K562 (cell line): ENCODE data around the gene PNPO. TPM values are rescaled to one million over a fixed set of nuclear protein-coding genes. Genes with fewer than 3 reads are reported as not detected.

Experiments
- ARID1B ChIP-seq: fragments of 450-650 bp; IDR thresholded peaks from 2 replicates; pipeline ENCODE4 v1.6.1; 2016; ENCODE audit warnings: antibody characterized with exemption, mild to moderate bottlenecking, inconsistent platforms
- BHLHE40 ChIP-seq: IDR thresholded peaks from 2 replicates; pipeline ENCODE4 v1.6.1; 2011; ENCODE audit warnings: low read length, improper control_type of control experiment
- CBFA2T2 ChIP-seq: fragments of 450-650 bp; conservative IDR thresholded peaks from 2 replicates; pipeline ENCODE4 v1.6.1; 2017; ENCODE audit warnings: mild to moderate bottlenecking
- CBFA2T3 ChIP-seq: fragments of 450-650 bp; IDR thresholded peaks from 2 replicates; pipeline ENCODE4 v1.6.1; 2017
- DIDO1 ChIP-seq: fragments of 450-650 bp; IDR thresholded peaks from 2 replicates; pipeline ENCODE4 v1.6.1; 2016; ENCODE audit warnings: low read depth, missing biosample characterization, missing genetic modification characterization
- GATA2 ChIP-seq: sonication (generic); formaldehyde crosslinking; IDR thresholded peaks from 2 replicates; pipeline ENCODE4 v1.4.0; 2020; ENCODE audit warnings: mild to moderate bottlenecking, missing genetic modification reagents
- HCFC1 ChIP-seq: IDR thresholded peaks from 2 replicates; pipeline ENCODE4 v1.6.1; 2012; ENCODE audit warnings: low read depth, low read length, improper control_type of control experiment
- HDGF ChIP-seq: fragments of 450-650 bp; IDR thresholded peaks from 2 replicates; pipeline ENCODE4 v1.6.1; 2016
- SMAD3 ChIP-seq: fragments of 450-650 bp; formaldehyde crosslinking; conservative IDR thresholded peaks from 2 replicates; pipeline ENCODE4 v1.4.0; 2020; ENCODE audit warnings: mild to moderate bottlenecking
- SMARCE1 ChIP-seq: fragments of 450-650 bp; IDR thresholded peaks from 2 replicates; pipeline ENCODE4 v1.7.1; 2016; ENCODE audit warnings: mild to moderate bottlenecking
- SRSF1 ChIP-seq: fragments of 200-400 bp; formaldehyde crosslinking; IDR thresholded peaks from 2 replicates; pipeline ENCODE4 v1.6.1; 2017; ENCODE audit warnings: mild to moderate bottlenecking, low read depth, low read length, moderate library complexity
- U2AF2 ChIP-seq: fragments of 200-400 bp; formaldehyde crosslinking; optimal IDR thresholded peaks from 2 replicates; pipeline ENCODE3; 2017; ENCODE audit warnings: low read depth, mild to moderate bottlenecking, low read length
- YY1 ChIP-seq, 3 experiments: IDR thresholded peaks; 2 replicates each; pipeline ENCODE4 v1.6.1; 2011; ENCODE audit warnings: low read length in 2 of 3, mild to moderate bottlenecking in 2 of 3, moderate library complexity in 2 of 3, borderline replicate concordance in 1 of 3, control low read depth in 1 of 3, low read depth in 1 of 3; ENCODE audit not compliant: insufficient read depth in 3 of 3, insufficient replicate concordance in 2 of 3, control insufficient read depth in 1 of 3, insufficient read length in 1 of 3; ENCODE audit errors: extremely low read depth in 1 of 3
- polyA plus RNA-seq, 8 experiments: library from polyadenylated mRNA; depleted of rRNA in 4 of 8; stranded (reverse) in 5 of 8; unstranded in 3 of 8; fragments of >200 nt; fragmentation: Nextera tagmentation in 2 of 8; fragmentation: Illumina TruSeq in 1 of 8; extraction: Ambion mirVana in 2 of 8; extraction: Trizol in 1 of 8; gene quantifications; 2 replicates each; pipeline versions ENCODE4 v1.2.1 to v1.2.3, GENCODE V29; 2011 to 2014; ENCODE audit warnings: inconsistent platforms in 1 of 8, missing spikeins in 1 of 8
- total RNA-seq, 7 experiments: library from RNA; depleted of rRNA in 6 of 7; stranded (reverse); fragments of >200 nt in 6 of 7; fragmentation: Illumina TruSeq in 2 of 7; extraction: Trizol in 2 of 7; gene quantifications; 2 replicates each; pipeline versions ENCODE4 v1.2.1 to v1.2.3, GENCODE V29; 2011 to 2021; ENCODE audit warnings: low replicate concordance in 1 of 7
- TF ChIP-seq, protein P1 (sequence below): fragments of 200-600 bp; sonication (generic); IDR thresholded peaks from one replicate; pipeline ENCODE4 v1.6.1; 2012; ENCODE audit warnings: mild to moderate bottlenecking, low read depth, low read length, inconsistent platforms
- TF ChIP-seq, protein P2 (sequence below): sonication (generic); formaldehyde crosslinking; IDR thresholded peaks from 2 replicates; pipeline ENCODE4 v1.8.0; 2022; ENCODE audit warnings: mild to moderate bottlenecking, low read depth, missing genetic modification reagents

Gene PNPO
- total and polyA plus RNA-seq, 9 of the 15 experiments (the other 6 are each of a cell fraction or from before 2014, with no cell fraction given), result 16.6 to 39.0 (median 27.4) TPM

DNA sequence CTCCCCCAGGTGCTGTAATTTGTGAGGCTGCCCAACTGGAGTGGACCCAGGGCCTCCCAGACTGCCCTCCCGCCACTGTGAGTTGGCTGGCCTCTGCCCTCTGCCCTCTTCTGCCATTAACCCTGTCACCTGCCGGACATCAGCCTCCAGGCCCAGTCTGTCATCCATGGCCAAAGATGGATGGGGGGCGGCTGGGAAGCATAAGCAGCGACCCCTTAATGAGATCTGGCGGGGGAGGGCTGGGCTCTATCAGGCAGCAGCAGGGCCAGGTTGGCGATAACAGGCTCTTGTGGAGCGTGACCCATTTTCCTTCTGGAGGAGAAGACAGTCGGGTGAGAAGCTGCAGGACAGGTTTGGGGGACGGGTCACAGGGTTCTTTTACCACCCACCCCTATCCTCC, 54.8 kb downstream of the PNPO start (continued):
- TF ChIP-seq YY1 (IDR thresholded peaks at IDR 0.05; ENCODE audit: borderline replicate concordance in 1 of 3, control insufficient read depth in 1 of 3, extremely low read depth in 1 of 3, insufficient read depth in 3 of 3, insufficient read length in 1 of 3, insufficient replicate concordance in 2 of 3, low read depth in 1 of 3, low read length in 2 of 3), result no peak
- TF ChIP-seq HCFC1, result no peak
- no peak for TF ChIP-seq SMARCE1
- TF ChIP-seq U2AF2, result no peak
- TF ChIP-seq CBFA2T2, result 0 out of 2 replicates have a peak, but pooled peaks have one; percentile 18
- TF ChIP-seq SRSF1, result no peak
- TF ChIP-seq, protein P1, sequence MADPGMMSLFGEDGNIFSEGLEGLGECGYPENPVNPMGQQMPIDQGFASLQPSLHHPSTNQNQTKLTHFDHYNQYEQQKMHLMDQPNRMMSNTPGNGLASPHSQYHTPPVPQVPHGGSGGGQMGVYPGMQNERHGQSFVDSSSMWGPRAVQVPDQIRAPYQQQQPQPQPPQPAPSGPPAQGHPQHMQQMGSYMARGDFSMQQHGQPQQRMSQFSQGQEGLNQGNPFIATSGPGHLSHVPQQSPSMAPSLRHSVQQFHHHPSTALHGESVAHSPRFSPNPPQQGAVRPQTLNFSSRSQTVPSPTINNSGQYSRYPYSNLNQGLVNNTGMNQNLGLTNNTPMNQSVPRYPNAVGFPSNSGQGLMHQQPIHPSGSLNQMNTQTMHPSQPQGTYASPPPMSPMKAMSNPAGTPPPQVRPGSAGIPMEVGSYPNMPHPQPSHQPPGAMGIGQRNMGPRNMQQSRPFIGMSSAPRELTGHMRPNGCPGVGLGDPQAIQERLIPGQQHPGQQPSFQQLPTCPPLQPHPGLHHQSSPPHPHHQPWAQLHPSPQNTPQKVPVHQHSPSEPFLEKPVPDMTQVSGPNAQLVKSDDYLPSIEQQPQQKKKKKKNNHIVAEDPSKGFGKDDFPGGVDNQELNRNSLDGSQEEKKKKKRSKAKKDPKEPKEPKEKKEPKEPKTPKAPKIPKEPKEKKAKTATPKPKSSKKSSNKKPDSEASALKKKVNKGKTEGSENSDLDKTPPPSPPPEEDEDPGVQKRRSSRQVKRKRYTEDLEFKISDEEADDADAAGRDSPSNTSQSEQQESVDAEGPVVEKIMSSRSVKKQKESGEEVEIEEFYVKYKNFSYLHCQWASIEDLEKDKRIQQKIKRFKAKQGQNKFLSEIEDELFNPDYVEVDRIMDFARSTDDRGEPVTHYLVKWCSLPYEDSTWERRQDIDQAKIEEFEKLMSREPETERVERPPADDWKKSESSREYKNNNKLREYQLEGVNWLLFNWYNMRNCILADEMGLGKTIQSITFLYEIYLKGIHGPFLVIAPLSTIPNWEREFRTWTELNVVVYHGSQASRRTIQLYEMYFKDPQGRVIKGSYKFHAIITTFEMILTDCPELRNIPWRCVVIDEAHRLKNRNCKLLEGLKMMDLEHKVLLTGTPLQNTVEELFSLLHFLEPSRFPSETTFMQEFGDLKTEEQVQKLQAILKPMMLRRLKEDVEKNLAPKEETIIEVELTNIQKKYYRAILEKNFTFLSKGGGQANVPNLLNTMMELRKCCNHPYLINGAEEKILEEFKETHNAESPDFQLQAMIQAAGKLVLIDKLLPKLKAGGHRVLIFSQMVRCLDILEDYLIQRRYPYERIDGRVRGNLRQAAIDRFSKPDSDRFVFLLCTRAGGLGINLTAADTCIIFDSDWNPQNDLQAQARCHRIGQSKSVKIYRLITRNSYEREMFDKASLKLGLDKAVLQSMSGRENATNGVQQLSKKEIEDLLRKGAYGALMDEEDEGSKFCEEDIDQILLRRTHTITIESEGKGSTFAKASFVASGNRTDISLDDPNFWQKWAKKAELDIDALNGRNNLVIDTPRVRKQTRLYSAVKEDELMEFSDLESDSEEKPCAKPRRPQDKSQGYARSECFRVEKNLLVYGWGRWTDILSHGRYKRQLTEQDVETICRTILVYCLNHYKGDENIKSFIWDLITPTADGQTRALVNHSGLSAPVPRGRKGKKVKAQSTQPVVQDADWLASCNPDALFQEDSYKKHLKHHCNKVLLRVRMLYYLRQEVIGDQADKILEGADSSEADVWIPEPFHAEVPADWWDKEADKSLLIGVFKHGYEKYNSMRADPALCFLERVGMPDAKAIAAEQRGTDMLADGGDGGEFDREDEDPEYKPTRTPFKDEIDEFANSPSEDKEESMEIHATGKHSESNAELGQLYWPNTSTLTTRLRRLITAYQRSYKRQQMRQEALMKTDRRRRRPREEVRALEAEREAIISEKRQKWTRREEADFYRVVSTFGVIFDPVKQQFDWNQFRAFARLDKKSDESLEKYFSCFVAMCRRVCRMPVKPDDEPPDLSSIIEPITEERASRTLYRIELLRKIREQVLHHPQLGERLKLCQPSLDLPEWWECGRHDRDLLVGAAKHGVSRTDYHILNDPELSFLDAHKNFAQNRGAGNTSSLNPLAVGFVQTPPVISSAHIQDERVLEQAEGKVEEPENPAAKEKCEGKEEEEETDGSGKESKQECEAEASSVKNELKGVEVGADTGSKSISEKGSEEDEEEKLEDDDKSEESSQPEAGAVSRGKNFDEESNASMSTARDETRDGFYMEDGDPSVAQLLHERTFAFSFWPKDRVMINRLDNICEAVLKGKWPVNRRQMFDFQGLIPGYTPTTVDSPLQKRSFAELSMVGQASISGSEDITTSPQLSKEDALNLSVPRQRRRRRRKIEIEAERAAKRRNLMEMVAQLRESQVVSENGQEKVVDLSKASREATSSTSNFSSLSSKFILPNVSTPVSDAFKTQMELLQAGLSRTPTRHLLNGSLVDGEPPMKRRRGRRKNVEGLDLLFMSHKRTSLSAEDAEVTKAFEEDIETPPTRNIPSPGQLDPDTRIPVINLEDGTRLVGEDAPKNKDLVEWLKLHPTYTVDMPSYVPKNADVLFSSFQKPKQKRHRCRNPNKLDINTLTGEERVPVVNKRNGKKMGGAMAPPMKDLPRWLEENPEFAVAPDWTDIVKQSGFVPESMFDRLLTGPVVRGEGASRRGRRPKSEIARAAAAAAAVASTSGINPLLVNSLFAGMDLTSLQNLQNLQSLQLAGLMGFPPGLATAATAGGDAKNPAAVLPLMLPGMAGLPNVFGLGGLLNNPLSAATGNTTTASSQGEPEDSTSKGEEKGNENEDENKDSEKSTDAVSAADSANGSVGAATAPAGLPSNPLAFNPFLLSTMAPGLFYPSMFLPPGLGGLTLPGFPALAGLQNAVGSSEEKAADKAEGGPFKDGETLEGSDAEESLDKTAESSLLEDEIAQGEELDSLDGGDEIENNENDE, result no peak
- TF ChIP-seq BHLHE40, result peak; percentile 44; the same call in 1 of the 2 replicates
- no peak for TF ChIP-seq GATA2
- no peak for TF ChIP-seq DIDO1 (tag)
- peak; percentile 63 for TF ChIP-seq ARID1B
- peak; percentile 57 for TF ChIP-seq CBFA2T3
- TF ChIP-seq, protein P2, sequence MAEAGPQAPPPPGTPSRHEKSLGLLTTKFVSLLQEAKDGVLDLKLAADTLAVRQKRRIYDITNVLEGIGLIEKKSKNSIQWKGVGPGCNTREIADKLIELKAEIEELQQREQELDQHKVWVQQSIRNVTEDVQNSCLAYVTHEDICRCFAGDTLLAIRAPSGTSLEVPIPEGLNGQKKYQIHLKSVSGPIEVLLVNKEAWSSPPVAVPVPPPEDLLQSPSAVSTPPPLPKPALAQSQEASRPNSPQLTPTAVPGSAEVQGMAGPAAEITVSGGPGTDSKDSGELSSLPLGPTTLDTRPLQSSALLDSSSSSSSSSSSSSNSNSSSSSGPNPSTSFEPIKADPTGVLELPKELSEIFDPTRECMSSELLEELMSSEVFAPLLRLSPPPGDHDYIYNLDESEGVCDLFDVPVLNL, result no peak
- no peak for TF ChIP-seq SMAD3 (CRISPR knock-in tag)
- TF ChIP-seq HDGF, result no peak
